HEK293T (cell line): ENCODE results near the gene TDP1.

Experiments used
- BHLHE40 ChIP-seq: fragments of 450-650 bp; IDR thresholded peaks from 2 replicates; pipeline ENCODE4 v1.6.1; 2016; ENCODE audit warnings: mild to moderate bottlenecking, moderate library complexity, borderline replicate concordance
- TF ChIP-seq, protein P1 (sequence below): fragments of 450-650 bp; IDR thresholded peaks from 2 replicates; pipeline ENCODE4 v1.6.1; 2016

- no peak for TF ChIP-seq BHLHE40
- TF ChIP-seq, protein P1, sequence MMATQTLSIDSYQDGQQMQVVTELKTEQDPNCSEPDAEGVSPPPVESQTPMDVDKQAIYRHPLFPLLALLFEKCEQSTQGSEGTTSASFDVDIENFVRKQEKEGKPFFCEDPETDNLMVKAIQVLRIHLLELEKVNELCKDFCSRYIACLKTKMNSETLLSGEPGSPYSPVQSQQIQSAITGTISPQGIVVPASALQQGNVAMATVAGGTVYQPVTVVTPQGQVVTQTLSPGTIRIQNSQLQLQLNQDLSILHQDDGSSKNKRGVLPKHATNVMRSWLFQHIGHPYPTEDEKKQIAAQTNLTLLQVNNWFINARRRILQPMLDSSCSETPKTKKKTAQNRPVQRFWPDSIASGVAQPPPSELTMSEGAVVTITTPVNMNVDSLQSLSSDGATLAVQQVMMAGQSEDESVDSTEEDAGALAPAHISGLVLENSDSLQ = no peak
Observed at GRCh38 chr14:90005939-90006530, 50.3 kb downstream of the TDP1 start.
